Activated CD4-positive, alpha-beta T cell treated with anti-CD3 and anti-CD28 coated beads, Interleukin-2, Interleukin-6, amounts not matched to agents 100 ng/mL and 50 ng/mL, durations not matched to agents 16 hours and 8 hours (primary cell): ENCODE data around the gene RHOBTB3.
"Not testable (repeated sequence)": the region's sequence is repeated elsewhere in the genome, so short reads cannot be mapped to it uniquely, and the experiment has no call there.

Experiments
- DNase-seq: peaks from one replicate; pipeline ENCODE4 v3.0.0-alpha.2; 2020

RHOBTB3 gene

DNA sequence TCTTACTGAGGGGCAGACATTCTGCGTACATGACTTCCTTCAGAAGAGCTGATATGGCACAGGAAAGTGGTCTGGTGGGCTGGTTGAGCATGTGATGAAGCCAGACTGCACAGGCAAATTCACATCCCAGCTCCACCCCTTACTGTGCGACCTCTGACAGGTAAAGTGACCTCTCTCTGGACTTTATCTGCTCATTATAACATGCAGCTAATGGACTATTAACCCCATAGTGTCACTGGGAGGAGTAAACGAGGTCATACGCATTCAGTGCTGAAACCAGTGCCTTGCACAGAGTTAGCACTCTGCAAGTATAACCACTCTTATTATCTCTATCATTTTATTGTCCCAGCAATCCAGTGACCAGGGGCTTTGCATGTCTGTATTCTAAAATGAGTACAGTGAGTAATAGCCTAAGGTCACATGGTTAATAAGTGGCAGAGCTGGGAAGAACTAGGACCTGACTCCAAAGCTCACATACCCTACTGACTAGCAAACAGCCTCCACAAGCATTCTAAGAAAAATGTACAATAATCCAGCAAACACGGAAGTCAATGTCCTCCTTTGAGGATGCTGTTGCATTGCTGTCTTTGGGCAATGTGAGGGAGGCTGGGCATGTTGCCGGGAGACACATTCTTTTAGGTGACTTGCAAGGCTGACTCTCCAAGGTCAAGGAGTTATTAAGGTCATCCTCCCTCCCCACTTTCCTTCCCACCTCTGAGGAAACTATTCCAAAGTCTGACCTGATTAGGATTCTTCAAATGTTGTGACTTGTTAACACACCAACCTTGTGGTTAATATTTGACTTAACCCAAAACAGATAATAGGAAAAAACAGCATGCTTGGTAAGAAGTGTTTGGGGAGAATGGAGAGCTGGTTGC lies 72.4 kb downstream of the RHOBTB3 start:
- no peak for DNase-seq

DNA sequence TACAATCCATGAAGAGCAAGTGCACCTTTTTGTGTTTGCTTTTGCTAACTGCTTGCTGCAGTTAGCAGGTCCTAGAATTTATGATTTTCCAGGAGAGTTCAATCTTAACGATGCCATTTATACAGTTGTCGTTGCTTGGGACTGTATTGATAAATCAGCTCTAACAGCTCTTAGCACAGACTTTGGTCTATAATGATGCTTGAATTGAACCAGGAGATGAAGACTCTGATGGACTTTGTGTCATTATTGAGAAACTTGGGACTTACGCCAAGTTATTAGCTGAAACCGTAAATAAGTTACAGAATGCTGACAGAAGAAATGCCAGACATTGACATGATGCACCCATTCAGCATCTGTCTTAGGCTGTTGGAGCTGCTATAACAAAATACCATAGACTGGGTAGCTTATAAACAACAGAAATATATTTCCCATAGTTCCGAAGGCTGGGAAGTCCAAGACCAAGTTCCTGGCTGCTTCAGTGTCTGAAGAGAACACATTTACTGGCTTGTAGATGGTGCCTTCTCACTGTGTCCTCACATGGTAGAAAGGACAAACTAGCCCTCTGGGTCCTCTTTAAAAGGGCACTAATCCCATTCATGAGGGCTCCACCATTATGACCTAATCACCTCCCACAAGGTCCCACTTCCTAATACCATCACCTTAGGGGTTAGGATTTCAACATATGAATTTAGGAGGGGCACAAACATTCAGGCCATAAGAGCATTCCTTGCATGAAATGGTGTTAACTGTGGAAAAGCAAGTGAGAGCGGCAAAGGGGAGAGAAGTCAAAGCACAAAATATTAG lies 73.8 kb downstream of the RHOBTB3 start:
- no peak for DNase-seq

DNA sequence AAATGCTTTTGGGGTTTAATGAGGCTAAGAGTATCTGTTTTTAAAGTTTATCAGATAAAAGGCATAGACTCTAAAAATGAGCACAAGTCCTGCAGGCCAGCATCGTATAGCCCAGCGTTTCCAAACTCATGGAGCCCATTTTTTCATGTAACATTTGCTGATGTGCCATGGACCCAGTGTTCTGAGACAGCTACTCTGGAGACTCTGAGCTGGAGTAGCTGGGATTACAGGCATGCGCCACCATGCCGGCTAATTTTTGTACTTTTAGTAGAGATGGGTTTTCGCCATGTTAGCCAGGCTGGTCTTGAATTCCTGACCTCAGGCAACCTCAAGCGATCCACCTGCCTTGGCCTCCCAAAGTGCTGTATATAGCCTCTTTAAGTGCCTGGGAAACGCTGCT lies 75.6 kb downstream of the RHOBTB3 start:
- DNase-seq, result no peak

DNA sequence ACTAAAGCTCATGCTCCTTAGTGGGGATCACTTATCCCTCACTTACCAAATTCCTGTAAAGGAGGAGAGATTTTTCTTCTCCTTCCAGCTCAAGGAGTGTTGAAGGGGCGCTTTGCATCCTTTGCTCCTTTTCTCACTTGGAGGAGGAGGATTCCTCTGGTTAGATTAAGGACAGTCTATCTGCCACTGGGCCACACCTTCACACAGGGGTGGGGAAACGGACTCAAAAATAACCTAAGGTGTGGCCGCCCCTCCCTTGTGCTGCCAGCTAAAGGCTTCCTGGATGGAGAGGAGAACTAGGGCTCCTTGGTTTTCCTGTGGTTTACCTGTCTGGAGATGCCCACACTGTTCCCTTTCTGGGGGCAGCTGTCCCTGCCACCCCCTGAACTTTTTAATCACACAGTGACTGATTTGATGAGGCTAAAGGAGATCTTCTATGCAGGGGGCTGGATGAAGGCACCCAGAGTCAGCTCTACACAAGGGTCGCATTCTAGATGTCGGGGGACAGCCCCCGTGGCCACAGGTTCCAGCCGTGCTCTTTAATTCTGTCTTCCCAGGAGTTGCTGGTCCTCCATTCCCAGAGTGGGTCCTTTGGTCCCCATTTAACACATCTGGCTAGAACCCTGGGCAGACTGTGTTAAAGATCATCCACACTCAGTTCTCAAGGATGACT lies 77.0 kb downstream of the RHOBTB3 start:
- no peak for DNase-seq

DNA sequence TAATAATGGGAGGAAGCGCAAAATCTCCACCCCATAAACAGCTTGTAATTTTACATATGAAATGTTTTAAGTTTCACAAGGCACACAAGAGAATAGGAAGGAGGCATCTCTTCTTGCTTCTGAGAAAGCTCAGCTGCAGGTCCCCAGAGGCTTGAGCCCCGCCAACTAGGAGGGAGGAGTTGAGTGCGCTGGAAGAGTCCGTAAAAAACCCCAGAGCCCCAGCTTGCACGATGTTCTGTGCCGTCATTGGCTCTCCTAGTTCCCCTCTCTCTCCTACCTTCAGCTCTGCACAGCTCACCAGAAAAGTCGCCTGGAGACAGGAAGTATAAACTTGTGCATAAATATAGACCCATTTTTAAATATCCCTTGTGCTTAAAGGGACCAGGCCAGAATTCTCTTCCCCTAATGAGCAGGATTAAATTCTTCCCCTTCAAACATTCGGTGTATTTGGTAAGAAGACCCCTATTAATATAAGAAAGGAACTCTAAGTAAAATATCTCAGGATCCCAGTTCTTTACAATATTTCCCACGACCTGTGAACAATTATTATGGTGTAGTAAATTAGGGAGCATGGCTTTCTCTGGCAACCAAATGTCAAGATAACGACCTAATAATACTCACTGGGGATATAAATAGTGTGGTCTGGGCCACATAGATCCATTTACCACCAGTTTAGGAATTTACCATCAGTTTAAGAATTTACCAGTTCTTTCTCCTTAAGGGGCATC lies 77.7 kb downstream of the RHOBTB3 start:
- peak; percentile 71 for DNase-seq

DNA sequence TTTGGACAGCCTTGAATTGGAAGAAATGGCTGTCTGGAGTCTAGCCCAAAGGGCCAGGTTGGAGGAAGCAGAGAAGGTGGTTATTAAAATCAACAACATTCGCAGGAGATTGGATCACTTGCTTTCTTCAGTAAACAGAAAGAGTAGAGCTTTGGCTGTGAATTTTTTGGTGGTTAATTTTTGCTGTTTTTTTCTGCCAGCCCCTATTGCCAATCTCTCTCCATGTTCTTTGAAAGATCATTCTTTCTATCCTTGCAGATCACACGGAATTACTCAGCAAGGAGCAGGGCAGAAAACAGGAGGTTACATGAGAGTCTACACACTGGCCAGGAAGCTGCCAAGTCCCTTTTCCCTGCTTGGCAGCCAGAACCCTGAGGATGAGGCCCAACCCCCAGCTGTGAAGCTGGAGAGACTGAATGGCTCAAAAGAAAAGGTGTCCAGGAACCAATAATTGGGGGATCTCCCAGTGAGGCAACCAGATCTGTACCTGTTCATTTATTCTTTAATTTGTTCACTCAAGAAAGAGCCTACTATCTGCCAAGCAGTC lies 78.4 kb downstream of the RHOBTB3 start:
- no peak for DNase-seq

DNA sequence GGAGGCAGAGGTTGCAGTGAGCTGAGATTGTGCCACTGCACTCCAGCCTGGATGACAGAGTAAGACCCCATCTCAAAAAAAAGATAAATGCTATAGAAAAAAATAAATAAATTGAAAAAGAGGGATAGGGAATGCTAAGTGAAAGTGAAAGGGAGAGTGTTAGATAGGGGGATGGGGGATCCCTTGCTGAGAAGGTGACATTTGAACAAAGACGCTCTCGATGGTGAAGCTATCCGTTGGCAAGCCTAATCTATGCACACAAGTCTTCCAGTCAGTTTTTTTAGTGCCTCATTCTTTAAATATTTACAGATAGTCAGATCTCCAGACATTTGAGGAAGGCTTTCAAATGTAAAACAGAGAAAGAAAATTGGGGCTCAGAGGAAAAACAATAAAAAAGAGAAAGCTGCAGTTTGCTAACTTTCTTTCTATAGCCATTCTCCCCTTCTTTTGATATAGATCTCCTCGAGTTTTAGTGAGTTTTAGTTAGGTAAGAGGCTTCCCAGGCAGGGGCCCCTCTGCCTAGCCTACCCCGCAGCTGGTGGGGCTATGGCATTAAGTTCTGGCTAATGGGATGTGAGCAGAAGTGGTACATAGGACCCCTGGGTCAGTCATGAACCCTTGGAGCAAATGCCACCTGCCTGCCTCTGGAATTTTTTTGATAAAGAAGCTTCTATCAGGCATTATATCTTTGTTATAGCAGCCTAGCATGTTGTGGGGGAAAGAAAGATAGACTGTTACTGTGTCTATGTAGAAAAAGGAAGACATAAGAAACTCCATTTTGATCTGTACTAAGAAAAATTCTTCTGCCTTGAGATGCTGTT lies 79.4 kb downstream of the RHOBTB3 start:
- no peak for DNase-seq

DNA sequence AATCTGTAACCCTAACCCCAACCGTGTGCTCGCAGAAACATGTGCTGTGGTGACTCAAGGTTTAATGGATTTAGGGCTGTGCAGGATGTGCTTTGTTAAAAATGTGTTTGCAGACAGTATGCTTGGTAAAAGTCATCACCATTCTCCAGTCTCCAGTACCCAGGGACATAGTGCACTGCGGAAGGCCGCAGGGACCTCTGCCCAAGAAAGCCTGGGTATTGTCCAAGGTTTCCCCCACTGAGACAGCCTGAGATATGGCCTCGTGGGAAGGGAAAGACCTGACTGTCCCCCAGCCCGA lies 79.9 kb downstream of the RHOBTB3 start:
- not testable (repeated sequence) for DNase-seq

DNA sequence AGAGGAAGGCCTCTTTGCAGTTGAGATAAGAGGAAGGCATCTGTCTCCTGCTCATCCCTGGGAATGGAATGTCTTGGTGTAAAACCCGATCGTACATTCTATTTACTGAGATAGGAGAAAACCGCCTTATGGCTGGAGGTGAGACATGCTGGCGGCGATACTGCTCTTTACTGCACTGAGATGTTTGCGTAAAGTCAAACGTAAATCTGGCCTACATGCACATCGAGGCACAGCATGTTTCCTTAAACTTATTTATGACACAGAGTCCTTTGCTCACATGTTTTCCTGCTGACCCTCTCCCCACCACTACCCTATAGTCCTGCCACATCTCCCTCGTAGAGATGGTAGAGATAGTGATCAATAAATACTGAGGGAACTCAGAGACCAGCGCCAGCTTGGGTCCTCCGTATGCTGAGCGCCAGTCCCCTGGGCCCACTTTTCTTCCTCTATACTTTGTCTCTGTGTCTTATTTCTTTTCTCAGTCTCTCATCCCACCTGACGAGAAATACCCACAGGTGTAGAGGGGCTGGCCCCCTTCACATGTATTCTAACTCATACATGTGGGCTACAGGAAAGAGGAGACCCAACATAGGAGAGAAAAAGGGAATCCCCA lies 80.4 kb downstream of the RHOBTB3 start:
- DNase-seq, result not testable (repeated sequence)

DNA sequence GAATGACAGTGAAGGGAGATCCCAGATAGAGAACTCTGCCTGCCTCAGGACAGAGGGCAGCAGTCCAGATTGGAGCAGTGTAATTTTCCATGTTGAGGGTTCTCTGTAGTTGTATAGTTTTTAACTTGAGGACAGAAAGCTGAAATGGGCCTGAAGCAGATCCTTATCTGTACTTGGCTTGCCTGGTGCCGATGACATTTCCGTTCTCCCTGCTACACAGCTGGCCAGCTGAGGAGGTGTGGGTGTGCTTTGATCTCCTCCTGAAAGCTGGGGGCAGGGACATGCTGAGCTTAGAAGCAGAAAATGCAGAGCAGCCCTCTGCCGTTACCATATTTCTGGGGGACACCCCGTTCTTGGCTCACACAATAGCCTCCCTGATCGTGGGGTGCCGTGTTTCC lies 80.9 kb downstream of the RHOBTB3 start:
- DNase-seq, result peak; percentile 41

DNA sequence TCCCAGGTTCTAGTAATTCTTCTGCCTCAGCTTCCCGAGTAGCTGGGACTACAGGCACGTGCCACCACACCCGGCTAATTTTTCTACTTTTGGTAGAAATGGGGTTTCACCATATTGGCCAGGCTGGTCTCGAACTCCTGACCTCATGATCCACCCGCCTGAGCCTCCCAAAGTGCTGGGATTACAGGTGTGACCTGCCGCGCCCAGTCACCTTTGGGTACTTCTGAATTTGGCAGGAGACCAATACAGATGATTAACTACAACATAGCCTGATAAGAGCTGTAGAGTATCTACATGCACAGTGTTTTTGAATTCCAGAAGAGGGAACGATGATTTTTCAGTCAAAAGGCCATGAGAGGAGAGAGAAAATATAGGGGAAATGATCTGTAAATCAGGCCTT lies 81.9 kb downstream of the RHOBTB3 start:
- not testable (repeated sequence) for DNase-seq

DNA sequence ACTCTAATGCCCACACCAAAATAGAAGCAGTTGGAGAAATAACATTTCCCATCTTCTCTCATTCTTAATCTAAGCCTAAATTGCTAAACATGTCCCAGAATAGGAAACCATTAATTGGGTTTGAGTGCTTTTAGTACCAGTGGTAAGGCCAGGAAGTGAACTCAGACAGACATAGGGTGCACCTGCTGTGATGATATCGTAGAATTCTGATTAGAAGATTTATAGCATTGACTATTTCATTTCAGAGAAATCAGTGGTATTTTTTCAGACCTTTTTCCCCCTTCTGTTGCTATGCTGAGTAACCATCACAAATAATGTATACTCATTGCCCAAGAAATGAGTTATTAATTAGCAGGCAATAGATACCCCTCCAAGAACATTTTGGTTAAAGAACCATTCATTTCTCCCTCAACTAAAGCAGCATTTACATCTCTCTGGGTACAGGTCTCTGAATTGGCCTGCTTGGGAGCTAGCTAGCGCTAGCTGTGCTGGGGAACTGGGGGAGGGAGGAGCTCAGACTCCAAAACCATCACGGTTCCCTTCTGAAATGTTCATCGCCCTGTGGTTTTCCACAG lies 84.1 kb downstream of the RHOBTB3 start:
- DNase-seq, result no peak

DNA sequence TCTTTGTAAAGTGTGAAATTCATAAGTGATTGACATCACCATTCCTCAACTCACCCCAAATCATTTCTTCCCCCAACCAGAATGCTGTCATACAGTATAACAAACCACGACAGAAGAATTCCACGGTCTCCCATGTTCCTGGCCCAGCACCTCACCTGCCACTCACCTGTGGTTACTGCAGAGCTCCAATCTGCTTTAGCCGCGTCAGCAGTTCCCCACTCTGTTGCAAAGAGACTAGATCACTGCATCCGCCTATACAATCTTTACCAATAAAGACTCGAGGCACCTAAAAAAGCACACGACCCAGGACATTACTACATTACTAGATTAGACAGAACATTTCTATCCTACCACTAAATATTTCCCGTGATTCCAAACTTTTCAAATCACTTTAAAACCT lies 85.2 kb downstream of the RHOBTB3 start:
- DNase-seq, result no peak

DNA sequence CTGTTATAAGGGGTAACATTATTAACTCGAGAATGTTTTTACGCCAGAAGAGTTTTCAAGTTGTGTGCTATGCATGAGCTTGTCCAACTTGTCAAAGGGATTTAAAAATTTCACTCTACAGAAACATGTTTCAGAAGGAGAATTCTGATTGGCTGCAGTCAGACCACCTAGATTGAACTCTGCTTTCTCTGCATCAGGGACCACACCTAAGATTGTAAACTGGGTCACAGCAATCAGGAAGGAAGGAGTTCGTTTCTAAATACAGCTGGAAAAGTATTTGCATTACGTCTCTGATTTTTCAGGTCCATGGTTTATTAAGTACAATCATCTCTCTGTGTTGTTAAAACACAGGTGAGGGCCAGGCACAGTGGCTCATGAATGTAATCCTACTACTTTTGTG lies 85.6 kb downstream of the RHOBTB3 start:
- no peak for DNase-seq

DNA sequence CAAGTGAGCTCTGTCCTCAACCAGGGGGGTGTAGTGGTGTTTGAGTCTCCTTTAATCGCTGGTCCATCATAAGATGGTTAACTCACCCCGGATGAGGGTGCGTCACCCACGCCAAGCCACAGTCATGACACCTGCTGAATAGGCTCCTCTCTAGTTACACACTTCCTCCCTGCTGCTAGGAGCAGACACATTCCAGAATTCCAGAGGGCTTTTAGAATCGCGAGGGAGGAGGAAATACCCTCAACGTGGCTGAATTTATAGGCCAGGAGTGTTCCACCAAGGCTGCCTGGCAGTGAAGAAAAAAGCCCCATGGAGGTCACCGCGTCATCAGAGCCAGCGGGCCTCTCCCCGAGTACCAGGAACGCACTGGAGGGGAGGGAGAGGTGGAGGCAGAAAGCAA lies 86.3 kb downstream of the RHOBTB3 start:
- DNase-seq, result peak; percentile 41

DNA sequence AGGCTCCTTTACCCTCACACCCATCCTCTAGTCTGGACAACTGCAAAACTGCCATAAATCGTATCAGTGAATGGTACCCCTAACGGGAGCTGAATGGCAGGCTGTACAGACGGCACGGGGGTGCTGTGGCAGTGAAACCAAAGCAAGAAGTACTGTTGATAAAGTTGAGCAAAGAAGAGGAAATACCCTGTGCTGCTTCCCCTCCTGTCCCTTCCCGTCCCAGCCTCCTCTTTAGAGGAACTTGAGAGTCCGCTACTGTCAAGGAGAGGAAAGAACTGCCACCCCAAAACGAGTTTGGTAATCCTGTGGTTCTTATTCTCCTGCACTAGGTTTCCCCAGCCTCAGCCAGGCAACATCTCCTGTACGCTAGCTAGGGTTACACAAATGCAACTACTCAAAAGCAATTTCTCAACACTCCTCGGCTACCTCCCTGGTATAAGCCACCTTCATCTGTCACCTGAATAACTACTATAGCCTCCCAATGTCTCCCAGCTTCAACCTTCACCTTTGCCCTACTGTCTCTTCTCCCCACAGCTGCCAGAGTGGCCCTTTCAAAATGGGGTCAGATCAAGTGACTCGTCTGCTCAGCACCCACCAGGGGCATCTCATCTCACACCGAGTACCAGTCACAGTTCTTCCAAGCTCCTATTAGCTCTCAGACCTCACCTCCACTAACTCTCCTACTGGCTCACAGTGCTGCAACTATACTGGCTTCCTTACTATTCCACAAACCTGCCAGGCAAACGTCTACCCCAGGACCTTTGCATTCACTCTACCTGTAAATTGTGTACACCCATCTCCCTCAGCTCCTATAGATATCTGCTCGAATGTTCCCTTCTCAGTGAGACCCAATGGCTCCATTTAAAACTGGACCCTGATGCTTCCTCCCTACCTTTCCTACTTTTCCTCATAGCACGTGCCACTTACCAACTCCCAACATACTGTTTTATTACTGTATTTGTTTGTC lies 87.3 kb downstream of the RHOBTB3 start:
- DNase-seq, result peak; percentile 35

DNA sequence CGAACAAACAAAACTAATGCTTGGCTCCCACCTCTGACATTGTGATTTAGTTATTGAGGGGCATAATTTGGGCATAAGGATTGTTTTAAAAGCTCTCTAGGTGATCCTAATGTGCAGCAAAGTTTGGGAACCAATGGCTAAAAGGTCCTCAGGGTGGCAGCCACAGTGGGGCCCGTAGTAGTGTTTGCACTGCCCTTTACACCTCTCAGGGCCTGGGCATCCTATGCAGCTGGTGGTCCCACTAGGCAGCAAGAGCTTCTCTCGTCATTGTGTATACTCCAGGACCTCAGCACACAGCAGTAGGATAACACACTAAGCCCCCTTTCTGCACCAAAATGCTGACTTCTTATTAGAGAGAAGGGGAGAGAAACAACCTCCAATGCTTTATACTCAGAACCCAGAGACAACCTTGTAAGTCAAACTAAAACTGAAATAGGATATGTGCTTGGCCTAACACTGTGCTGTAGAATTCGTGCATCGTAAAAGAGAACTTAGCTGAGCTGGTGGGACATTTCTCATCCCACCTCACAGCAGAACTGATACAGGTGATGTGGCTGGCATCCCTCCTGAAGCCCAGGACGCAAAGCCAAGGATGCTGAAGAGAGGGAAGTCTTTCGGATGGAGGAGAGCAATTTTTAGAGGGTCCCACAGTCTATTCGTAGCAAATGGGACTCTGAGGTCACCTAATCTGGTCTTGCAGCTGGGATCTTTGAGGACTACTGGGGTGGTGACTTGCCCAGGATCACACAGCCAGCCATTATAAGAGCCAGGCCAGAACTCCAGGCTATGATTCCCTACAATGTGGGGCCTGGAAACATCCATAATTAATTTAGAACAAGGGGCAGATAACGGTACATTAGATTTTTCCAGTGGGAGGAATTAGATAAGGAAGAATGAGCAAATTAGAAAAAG lies 90.2 kb downstream of the RHOBTB3 start:
- peak; percentile 38 for DNase-seq

DNA sequence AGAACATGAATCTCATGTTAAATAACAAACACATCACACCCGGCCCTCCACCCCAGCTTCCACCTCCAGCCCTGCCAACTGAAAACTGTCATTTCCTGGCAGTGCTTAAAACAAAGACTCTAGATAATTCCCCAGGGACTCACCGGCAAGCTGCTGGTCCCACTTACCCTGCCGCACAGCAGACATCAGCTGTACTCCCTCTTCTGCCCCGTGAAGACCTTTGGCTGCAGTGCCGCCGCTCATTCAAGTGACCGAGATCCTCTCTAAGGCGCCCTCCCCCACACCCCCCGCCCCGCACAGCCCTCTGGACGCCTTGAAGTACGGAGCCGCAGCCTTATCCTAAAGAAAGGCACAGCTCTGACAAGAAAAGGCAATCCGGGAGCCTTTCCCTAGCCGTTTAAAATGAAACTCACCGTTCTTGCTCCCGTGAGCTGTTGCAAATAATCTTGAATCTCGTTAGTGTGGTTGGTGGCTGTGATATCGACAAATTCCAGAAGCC lies 91.0 kb downstream of the RHOBTB3 start:
- peak; percentile 27 for DNase-seq
